Muscle layer of colon (tissue), 2 donors: ENCODE data around the gene SGTB.
A peak's percentile ranks its signal among the peaks of the same experiment; 100 is the strongest.

ENCODE experiments used
- H3K27ac ChIP-seq: one replicate; pipeline ENCODE4 v1.7.0; 2013; ENCODE audit warnings: low read depth, mild to moderate bottlenecking, low read length, moderate library complexity
- H3K27me3 ChIP-seq, 2 donors: one replicate each; pipeline ENCODE4 v1.7.0; 2013; ENCODE audit warnings: low read length in 2 of 2, mild to moderate bottlenecking in 2 of 2; ENCODE audit not compliant: insufficient read depth in 2 of 2, control insufficient read depth in 1 of 2
- H3K36me3 ChIP-seq: one replicate; pipeline ENCODE4 v1.7.0; 2013; ENCODE audit warnings: mild to moderate bottlenecking, low read length; ENCODE audit not compliant: insufficient read depth
- H3K4me1 ChIP-seq: one replicate; pipeline ENCODE4 v1.7.0; 2013; ENCODE audit warnings: mild to moderate bottlenecking, low read length; ENCODE audit not compliant: insufficient read depth
- H3K4me3 ChIP-seq, 2 donors: one replicate each; pipeline ENCODE4 v1.7.0; 2013; ENCODE audit warnings: low read length in 2 of 2, low read depth in 1 of 2, mild to moderate bottlenecking in 1 of 2, moderate library complexity in 1 of 2
- H3K9ac ChIP-seq: one replicate; pipeline ENCODE4 v1.7.0; 2013; ENCODE audit warnings: low read length
- H3K9me3 ChIP-seq: one replicate; pipeline ENCODE4 v1.7.0; 2013; ENCODE audit warnings: mild to moderate bottlenecking, low read length
- donor health status: abdominal sarcoma.
- donor health status: Adenocarcinoma of cecum.

The SGTB gene

GRCh38 chr5:65730910-65731309 is 9.0 kb upstream of the SGTB start:
- Histone ChIP-seq H3K27ac (no peak overlapping the region), H3K4me1 (no peaks in the 10 kb centered on the region), H3K9me3 (no peaks in the 10 kb centered on the region), H3K9ac (no peak overlapping the region), H3K36me3 (no peaks in the 10 kb centered on the region), H3K27me3 (no peaks in the 10 kb centered on the region), H3K4me3 (no peak overlapping the region)

GRCh38 chr5:65728218-65728617 is 6.3 kb upstream of the SGTB start:
- peaks cover under 1% of the 10 kb centered on the region for H3K4me1 ChIP-seq
- no peaks in the 10 kb centered on the region for H3K27me3 ChIP-seq
- no peaks in the 10 kb centered on the region for H3K36me3 ChIP-seq
- no peaks in the 10 kb centered on the region for H3K9me3 ChIP-seq
- H3K4me3 ChIP-seq, result no peak overlapping the region
- no peak overlapping the region for H3K9ac ChIP-seq
- no peak overlapping the region for H3K27ac ChIP-seq

DNA sequence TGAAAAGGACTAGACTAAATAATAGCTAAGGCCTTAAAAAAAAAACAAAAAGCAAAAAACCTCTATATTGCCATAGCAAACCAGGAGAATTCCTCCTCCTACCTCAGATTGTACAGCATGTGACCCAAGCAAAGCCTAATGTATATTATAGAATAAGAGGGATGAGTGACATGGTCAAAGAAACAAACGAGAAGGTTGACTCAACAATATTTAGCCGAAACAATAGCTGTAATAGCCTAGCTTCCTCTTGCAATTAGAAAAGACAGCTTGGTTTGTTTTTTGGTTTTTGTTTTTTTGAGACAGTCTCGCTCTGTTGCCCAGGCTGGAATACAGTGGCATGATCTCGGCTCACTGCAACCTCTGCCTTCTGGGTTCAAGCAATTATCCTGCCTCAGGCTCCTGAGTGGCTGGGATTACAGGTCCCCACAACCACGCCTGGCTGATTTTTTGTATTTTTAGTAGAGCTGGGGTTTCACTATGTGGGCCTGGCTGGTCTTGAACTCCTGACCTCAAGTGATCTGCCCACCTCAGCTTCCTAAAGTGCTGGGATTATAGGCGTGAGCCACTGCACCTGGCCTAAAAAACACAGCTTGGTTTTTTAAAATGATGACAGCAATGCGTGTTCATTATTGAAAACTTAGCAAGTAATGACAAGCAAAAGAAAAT is 5.7 kb upstream of the SGTB start:
- H3K27ac ChIP-seq, result no peak overlapping the region

DNA sequence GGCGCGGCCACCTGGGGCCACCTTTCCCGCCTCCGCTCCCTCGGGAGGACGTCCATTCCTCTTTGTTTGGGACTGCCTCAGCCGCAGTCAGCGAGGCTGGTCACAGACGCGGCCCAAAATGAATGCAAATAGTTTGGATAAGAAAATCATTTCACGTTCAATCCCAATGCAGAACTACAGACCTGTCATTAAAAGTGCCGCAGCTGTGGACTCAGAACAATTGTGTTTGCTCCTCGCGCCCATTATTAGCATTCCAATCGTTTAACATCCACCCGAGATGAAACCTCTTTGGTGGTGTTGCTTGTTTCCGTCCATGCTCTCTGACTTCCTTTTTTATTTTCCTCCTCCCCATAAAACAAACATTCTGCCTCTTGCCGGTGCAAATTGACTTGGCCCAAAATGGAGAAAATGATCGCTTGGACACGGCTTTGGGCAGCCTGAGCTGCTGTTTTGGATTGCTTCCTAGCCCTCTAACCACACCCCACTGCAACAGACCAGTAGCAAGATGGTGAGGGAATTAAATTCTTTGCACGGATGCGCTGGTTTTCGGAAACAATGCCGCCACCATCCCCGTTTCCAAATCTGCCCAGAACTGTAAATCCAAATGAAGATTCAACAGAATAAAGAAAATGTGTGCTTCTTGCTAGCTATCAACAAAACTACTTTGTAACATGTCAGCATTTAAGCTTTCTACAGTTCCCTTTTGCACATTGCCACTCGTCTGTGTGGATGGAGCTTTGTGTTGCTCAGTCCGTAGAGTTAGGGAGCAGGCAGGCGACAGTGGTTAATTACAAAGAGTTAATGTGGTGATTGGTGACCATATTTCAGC is 880 bp upstream of the SGTB start:
- peak overlapping the region; percentile 36 for H3K9ac ChIP-seq
- H3K9me3 ChIP-seq, result no peaks in the 10 kb centered on the region
- no peaks in the 10 kb centered on the region for H3K36me3 ChIP-seq
- H3K27me3 ChIP-seq, result no peaks in the 10 kb centered on the region
- H3K27ac ChIP-seq, result peak overlapping the region; percentile 78
- peaks cover 15% of the 10 kb centered on the region for H3K4me1 ChIP-seq
- peak overlapping the region; percentile 81 to 86 for H3K4me3 ChIP-seq

More for the DNA sequence above, 5.7 kb upstream of the SGTB start:
- Histone ChIP-seq H3K27me3 (no peaks in the 10 kb centered on the region), H3K9me3 (no peaks in the 10 kb centered on the region), H3K36me3 (no peaks in the 10 kb centered on the region), H3K4me1 (peaks cover 6% of the 10 kb centered on the region), H3K4me3 (no peak overlapping the region), H3K9ac (no peak overlapping the region)

GRCh38 chr5:65721050-65721719 is 724 bp downstream of the SGTB start:
- Histone ChIP-seq H3K9ac (peak overlapping the region; percentile 28), H3K36me3 (no peaks in the 10 kb centered on the region), H3K27me3 (no peaks in the 10 kb centered on the region), H3K27ac (peak overlapping the region; percentile 86), H3K4me1 (peaks cover 15% of the 10 kb centered on the region), H3K4me3 (peak overlapping the region; percentile 89 to 98), H3K9me3 (no peaks in the 10 kb centered on the region)

DNA sequence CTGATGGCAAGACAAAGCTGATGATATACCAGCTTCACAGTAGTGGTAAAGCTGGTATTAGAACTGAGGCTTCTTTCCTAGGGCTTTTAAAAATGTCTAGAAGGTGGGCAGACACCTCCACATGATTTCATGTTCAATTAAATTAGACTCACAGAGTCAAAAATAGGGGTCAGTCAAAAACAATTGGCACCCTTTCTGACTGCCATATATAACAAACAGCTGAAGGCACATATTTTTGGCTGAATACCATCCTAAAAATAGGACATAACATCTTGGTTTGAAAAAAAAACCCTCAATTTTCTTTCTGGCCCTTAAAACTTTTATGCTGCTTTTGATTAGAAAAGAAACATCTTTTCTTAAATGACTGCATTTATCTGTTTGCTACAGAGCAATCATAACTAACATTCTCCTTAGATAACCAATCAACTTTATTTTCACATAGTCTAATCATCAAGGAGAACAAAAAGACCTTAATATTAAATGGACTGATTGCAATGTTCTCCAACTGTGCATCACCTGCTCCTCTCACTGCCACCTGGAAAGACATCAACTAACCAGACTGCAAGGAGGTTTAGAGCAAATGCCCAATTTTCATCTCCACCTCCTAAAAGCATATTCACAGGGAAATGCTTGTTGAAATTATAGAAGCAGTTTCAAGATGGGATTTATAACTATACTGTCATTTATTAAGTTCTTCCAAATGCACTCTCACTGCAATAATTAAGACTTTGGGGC is 3.2 kb downstream of the SGTB start:
- no peak overlapping the region for H3K4me3 ChIP-seq
- no peaks in the 10 kb centered on the region for H3K36me3 ChIP-seq
- H3K9ac ChIP-seq, result no peak overlapping the region
- H3K4me1 ChIP-seq, result peaks cover 15% of the 10 kb centered on the region
- no peak overlapping the region for H3K27ac ChIP-seq
- no peaks in the 10 kb centered on the region for H3K9me3 ChIP-seq
- no peaks in the 10 kb centered on the region for H3K27me3 ChIP-seq

- Histone ChIP-seq H3K4me3 (no peak overlapping the region), H3K9ac (no peak overlapping the region), H3K27ac (no peak overlapping the region), H3K9me3 (no peaks in the 10 kb centered on the region), H3K27me3 (no peaks in the 10 kb centered on the region), H3K4me1 (no peaks in the 10 kb centered on the region), H3K36me3 (peaks cover 10% of the 10 kb centered on the region)
These were observed 13.8 kb downstream of the SGTB start for GRCh38 chr5:65708145-65708544.

- Histone ChIP-seq H3K27me3 (no peaks in the 10 kb centered on the region), H3K36me3 (peaks cover 9% of the 10 kb centered on the region), H3K4me1 (no peaks in the 10 kb centered on the region), H3K27ac (no peak overlapping the region), H3K9me3 (no peaks in the 10 kb centered on the region), H3K4me3 (no peak overlapping the region), H3K9ac (no peak overlapping the region)
These were observed 14.2 kb downstream of the SGTB start for GRCh38 chr5:65707663-65708062.

DNA sequence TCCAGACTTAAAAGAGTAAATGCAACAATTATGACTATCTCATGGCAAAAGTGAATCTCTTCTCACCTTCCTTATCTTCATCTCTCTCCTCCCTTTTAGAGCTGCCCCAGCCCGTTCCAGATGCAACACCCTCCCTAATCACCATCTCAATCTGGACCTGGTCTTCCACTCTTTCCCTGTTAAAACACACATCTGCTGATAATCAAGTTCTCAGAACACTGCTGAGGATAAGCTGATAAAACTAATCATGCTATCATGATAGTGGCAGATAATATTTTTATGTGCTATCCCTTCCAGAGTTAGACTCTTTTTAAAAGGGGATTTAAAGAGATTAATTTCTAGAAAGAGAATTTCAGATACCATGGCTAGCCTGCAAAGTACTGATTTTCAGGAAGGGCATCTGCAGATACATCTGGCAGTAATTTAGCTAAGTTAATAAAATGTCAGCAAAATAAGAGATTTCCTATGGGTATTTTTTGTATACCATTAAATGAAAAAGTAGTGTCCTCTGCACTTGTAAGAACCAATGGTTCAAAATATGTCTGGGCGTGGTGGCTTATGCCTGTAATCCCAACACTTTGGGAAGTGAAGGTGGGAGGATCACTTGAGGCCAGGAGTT is 17.2 kb downstream of the SGTB start:
- no peaks in the 10 kb centered on the region for H3K4me1 ChIP-seq
- H3K36me3 ChIP-seq, result peaks cover 2% of the 10 kb centered on the region
- no peak overlapping the region for H3K27ac ChIP-seq
- no peaks in the 10 kb centered on the region for H3K9me3 ChIP-seq
- no peak overlapping the region for H3K9ac ChIP-seq
- no peak overlapping the region for H3K4me3 ChIP-seq
- H3K27me3 ChIP-seq, result no peaks in the 10 kb centered on the region

- Histone ChIP-seq H3K27ac (no peak overlapping the region), H3K4me1 (no peaks in the 10 kb centered on the region), H3K27me3 (no peaks in the 10 kb centered on the region), H3K9ac (no peak overlapping the region), H3K4me3 (no peak overlapping the region), H3K36me3 (peaks cover 5% of the 10 kb centered on the region), H3K9me3 (no peaks in the 10 kb centered on the region)
These were observed 19.9 kb downstream of the SGTB start for GRCh38 chr5:65702036-65702435.

DNA sequence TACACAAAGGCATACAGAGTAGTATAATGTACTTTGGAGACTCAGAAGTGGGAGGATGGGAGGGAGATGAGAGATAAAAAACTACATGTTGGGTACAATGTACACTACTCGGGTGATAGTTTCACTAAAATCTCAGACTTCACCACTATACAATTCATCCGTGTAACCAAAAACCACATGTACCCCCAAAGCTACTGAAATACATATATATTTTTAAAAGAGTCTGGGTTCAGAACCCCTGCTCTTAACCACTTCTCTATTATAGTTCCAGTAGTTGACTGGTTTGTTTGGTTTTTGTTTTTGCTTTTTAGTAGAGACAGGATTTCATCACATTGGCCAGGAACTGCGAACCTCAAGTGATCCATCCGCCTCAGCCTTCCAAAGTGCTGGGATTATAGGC is 22.6 kb downstream of the SGTB start:
- H3K9me3 ChIP-seq, result no peaks in the 10 kb centered on the region
- no peaks in the 10 kb centered on the region for H3K4me1 ChIP-seq
- no peak overlapping the region for H3K27ac ChIP-seq
- H3K9ac ChIP-seq, result no peak overlapping the region
- H3K4me3 ChIP-seq, result no peak overlapping the region
- peaks cover 5% of the 10 kb centered on the region for H3K36me3 ChIP-seq
- H3K27me3 ChIP-seq, result no peaks in the 10 kb centered on the region
